Caco-2 (cell line): ENCODE results near the gene PATZ1. TPM values are rescaled to one million over a fixed set of nuclear protein-coding genes. Genes with fewer than 3 reads are reported as not detected.

Experiments used
- BruUV-seq: library from RNA; stranded (reverse); fragments of 400-500 nt; replicated peaks from 2 replicates; lab custom pipeline; 2021; lab: Mats Ljungman, UMichigan
- CTCF ChIA-PET: fragments of 300-600 bp; sonication (Branson Sonifier 250); formaldehyde crosslinking; loops from one replicate; lab custom pipeline; 2022; ENCODE audit warnings: antibody characterized with exemption; lab: Charles Lee
- POLR2A ChIA-PET: fragments of 300-600 bp; sonication (Branson Sonifier 250); formaldehyde crosslinking; loops from one replicate; lab custom pipeline; 2022; ENCODE audit warnings: antibody characterized with exemption; lab: Charles Lee
- DNase-seq, 2 experiments: peaks; one replicate each; pipeline versions ENCODE4 v3.0.0 to v3.0.0-alpha.2; 2020 to 2022
- H3K27me3 ChIP-seq: replicated peaks from 2 replicates; pipeline ENCODE4 v1.6.0; 2011; ENCODE audit warnings: low read length; ENCODE audit not compliant: control insufficient read depth, insufficient read depth
- H3K36me3 ChIP-seq: 2 replicates; pipeline ENCODE4 v1.5.1; 2011; ENCODE audit warnings: low read length; ENCODE audit not compliant: control insufficient read depth, insufficient read depth
- H3K4me1 ChIP-seq: fragments of 250-450 bp; sonication (Bioruptor Pico); 2 replicates; pipeline ENCODE4 v1.5.1; 2020; ENCODE audit warnings: mild to moderate bottlenecking
- H3K4me3 ChIP-seq: 2 replicates; pipeline ENCODE4 v1.5.1; 2011; ENCODE audit warnings: low read depth, mild to moderate bottlenecking, control low read depth, low read length
- H3K9me3 ChIP-seq: fragments of 250-450 bp; sonication (Bioruptor Pico); 2 replicates; pipeline ENCODE4 v1.5.1; 2020; ENCODE audit warnings: mild to moderate bottlenecking, moderate library complexity
- H3K27ac Mint-ChIP-seq: one replicate; pipeline ENCODE4 v1.8.0; 2022; ENCODE audit warnings: mixed read lengths; ENCODE audit not compliant: unreplicated experiment
- H3K27me3 Mint-ChIP-seq: one replicate; pipeline ENCODE4 v1.8.0; 2022; ENCODE audit warnings: mixed read lengths; ENCODE audit not compliant: insufficient read depth, unreplicated experiment
- H3K36me3 Mint-ChIP-seq: one replicate; pipeline ENCODE4 v1.8.0; 2022; ENCODE audit warnings: mild to moderate bottlenecking, mixed read lengths; ENCODE audit not compliant: insufficient read depth, unreplicated experiment
- H3K4me1 Mint-ChIP-seq: one replicate; pipeline ENCODE4 v1.8.0; 2022; ENCODE audit warnings: low read depth, mixed read lengths; ENCODE audit not compliant: unreplicated experiment
- H3K4me3 Mint-ChIP-seq: one replicate; pipeline ENCODE4 v1.8.0; 2022; ENCODE audit warnings: mild to moderate bottlenecking, moderate library complexity, mixed read lengths; ENCODE audit not compliant: unreplicated experiment
- H3K9me3 Mint-ChIP-seq: one replicate; pipeline ENCODE4 v1.8.0; 2022; ENCODE audit warnings: mixed read lengths; ENCODE audit not compliant: unreplicated experiment
- intact Hi-C: fragments of 100-400 bp; cut with micrococcal nuclease; formaldehyde crosslinking; loops from one replicate; pipeline ENCODE4 v1.10.0; 2022; ENCODE audit not compliant: unreplicated experiment
- total RNA-seq: library from RNA; stranded (reverse); gene quantifications from 2 replicates; pipeline ENCODE4 v1.2.3, GENCODE V29; 2022
- TF ChIP-seq, protein P1 (sequence below), 2 experiments: fragments of 200-600 bp in 1 of 2; IDR thresholded peaks; 1 replicate in 1 of 2; 2 replicates in 1 of 2; pipeline versions ENCODE4 v1.5.1 to v1.8.0; 2011 to 2022; ENCODE audit warnings: antibody characterized with exemption in 1 of 2, control low read depth in 1 of 2, inconsistent platforms in 1 of 2, low read depth in 1 of 2, low read length in 1 of 2, mild to moderate bottlenecking in 1 of 2, moderate library complexity in 1 of 2; ENCODE audit not compliant: insufficient read depth in 1 of 2, severe bottlenecking in 1 of 2, unreplicated experiment in 1 of 2

PATZ1 gene
- total RNA-seq, 1 experiment from 2014 or later: 40.9 TPM

DNA sequence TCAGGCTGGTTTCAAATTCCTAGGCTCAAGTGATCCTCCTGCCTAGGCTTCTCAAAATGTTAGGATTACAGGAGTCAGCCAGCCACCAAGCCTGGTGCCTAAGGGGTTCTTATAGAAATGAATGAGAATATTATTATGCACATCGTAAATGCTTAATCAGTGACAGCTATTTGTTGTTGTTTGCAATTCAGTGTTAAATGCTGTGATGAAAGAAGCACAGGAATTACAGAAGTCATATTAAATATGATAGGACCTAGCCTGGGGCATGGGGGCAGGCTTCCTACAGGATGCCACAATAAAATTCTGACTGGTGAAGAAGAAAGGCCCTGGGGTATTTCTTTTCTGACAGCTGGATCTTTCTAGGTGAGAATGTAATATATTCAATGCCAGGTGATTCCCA lies 13.9 kb upstream of the PATZ1 start:
- no peaks in the 10 kb centered on the region for H3K9me3 Mint-ChIP-seq
- intact Hi-C loops: no loop called here
- H3K9me3 ChIP-seq: no peaks in the 10 kb centered on the region
- TF ChIP-seq, protein P1, sequence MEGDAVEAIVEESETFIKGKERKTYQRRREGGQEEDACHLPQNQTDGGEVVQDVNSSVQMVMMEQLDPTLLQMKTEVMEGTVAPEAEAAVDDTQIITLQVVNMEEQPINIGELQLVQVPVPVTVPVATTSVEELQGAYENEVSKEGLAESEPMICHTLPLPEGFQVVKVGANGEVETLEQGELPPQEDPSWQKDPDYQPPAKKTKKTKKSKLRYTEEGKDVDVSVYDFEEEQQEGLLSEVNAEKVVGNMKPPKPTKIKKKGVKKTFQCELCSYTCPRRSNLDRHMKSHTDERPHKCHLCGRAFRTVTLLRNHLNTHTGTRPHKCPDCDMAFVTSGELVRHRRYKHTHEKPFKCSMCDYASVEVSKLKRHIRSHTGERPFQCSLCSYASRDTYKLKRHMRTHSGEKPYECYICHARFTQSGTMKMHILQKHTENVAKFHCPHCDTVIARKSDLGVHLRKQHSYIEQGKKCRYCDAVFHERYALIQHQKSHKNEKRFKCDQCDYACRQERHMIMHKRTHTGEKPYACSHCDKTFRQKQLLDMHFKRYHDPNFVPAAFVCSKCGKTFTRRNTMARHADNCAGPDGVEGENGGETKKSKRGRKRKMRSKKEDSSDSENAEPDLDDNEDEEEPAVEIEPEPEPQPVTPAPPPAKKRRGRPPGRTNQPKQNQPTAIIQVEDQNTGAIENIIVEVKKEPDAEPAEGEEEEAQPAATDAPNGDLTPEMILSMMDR (IDR thresholded peaks at IDR 0.05; ENCODE audit: insufficient read depth in 1 of 2, low read depth in 1 of 2, low read length in 1 of 2, severe bottlenecking in 1 of 2, unreplicated experiment in 1 of 2): no peak
- no TSS peak for BruUV-seq
- no peak overlapping the region for H3K4me3 ChIP-seq
- no peaks in the 10 kb centered on the region for H3K27me3 ChIP-seq
- ChIA-PET CTCF (no interaction called here), POLR2A (no interaction called here)
- no peak overlapping the region for H3K4me3 Mint-ChIP-seq
- H3K4me1 Mint-ChIP-seq: no peaks in the 10 kb centered on the region
- H3K36me3 Mint-ChIP-seq: no peaks in the 10 kb centered on the region
- no peak overlapping the region for H3K27ac Mint-ChIP-seq
- no peak for DNase-seq
- H3K36me3 ChIP-seq: no peaks in the 10 kb centered on the region
- no peaks in the 10 kb centered on the region for H3K4me1 ChIP-seq
- H3K27me3 Mint-ChIP-seq: no peaks in the 10 kb centered on the region

DNA sequence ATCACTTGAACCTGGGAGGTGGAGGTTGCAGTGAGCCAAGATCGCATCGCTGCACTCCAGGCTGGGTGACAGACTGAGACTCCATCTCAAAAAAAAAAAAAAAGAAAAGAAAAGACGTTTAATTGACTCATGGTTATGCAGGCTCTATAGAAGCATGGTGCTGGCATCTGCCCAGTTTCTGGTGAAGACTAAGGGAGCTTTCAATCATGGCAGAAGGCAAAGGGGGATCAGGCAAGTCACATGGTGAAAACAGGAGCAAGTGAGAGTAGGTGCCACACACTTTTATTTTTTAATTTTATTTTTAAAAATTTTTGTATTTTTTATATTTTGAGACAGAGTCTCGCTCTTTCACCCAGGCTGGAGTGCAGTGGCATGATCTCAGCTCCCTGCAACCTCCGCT lies 8.4 kb upstream of the PATZ1 start:
- no peaks in the 10 kb centered on the region for H3K4me1 ChIP-seq
- H3K27me3 Mint-ChIP-seq: no peaks in the 10 kb centered on the region
- ChIA-PET POLR2A (no interaction called here), CTCF (no interaction called here)
- H3K4me1 Mint-ChIP-seq: no peaks in the 10 kb centered on the region
- intact Hi-C loops: no loop called here
- H3K4me3 ChIP-seq: no peak overlapping the region
- no peaks in the 10 kb centered on the region for H3K36me3 ChIP-seq
- H3K36me3 Mint-ChIP-seq: no peaks in the 10 kb centered on the region
- TF ChIP-seq, protein P1 (IDR thresholded peaks at IDR 0.05; ENCODE audit: insufficient read depth in 1 of 2, low read depth in 1 of 2, low read length in 1 of 2, severe bottlenecking in 1 of 2, unreplicated experiment in 1 of 2): no peak
- no peak overlapping the region for H3K27ac Mint-ChIP-seq
- no peak for DNase-seq
- H3K4me3 Mint-ChIP-seq: no peak overlapping the region
- no TSS peak for BruUV-seq
- H3K27me3 ChIP-seq: no peaks in the 10 kb centered on the region
- H3K9me3 ChIP-seq: no peaks in the 10 kb centered on the region
- H3K9me3 Mint-ChIP-seq: no peaks in the 10 kb centered on the region

- peaks cover 3% of the 10 kb centered on the region; the same call in 1 of the 2 replicates for H3K4me1 ChIP-seq
- H3K4me3 Mint-ChIP-seq: no peak overlapping the region
- intact Hi-C loops: no loop called here
- no peak overlapping the region for H3K27ac Mint-ChIP-seq
- peaks cover 4% of the 10 kb centered on the region for H3K36me3 Mint-ChIP-seq
- ChIA-PET CTCF (interaction anchor here (0.5 kb wide), 1 partner anchor 81 kb away, joined by 4 read pairs; no protein-coding TSS in a partner anchor), POLR2A (no interaction called here)
- no peaks in the 10 kb centered on the region for H3K9me3 Mint-ChIP-seq
- no TSS peak for BruUV-seq
- DNase-seq: no peak
- H3K4me1 Mint-ChIP-seq: no peaks in the 10 kb centered on the region
- no peaks in the 10 kb centered on the region for H3K9me3 ChIP-seq
- no peaks in the 10 kb centered on the region for H3K27me3 Mint-ChIP-seq
- H3K27me3 ChIP-seq: no peaks in the 10 kb centered on the region
- no peak overlapping the region for H3K4me3 ChIP-seq
- no peaks in the 10 kb centered on the region for H3K36me3 ChIP-seq
- TF ChIP-seq, protein P1 (IDR thresholded peaks at IDR 0.05; ENCODE audit: insufficient read depth in 1 of 2, low read depth in 1 of 2, low read length in 1 of 2, severe bottlenecking in 1 of 2, unreplicated experiment in 1 of 2): no peak
These were observed 4.3 kb upstream of the PATZ1 start for GRCh38 chr22:31350410-31350863.
